ENCODE results near the gene SPOPL.

Gene SPOPL

DNA sequence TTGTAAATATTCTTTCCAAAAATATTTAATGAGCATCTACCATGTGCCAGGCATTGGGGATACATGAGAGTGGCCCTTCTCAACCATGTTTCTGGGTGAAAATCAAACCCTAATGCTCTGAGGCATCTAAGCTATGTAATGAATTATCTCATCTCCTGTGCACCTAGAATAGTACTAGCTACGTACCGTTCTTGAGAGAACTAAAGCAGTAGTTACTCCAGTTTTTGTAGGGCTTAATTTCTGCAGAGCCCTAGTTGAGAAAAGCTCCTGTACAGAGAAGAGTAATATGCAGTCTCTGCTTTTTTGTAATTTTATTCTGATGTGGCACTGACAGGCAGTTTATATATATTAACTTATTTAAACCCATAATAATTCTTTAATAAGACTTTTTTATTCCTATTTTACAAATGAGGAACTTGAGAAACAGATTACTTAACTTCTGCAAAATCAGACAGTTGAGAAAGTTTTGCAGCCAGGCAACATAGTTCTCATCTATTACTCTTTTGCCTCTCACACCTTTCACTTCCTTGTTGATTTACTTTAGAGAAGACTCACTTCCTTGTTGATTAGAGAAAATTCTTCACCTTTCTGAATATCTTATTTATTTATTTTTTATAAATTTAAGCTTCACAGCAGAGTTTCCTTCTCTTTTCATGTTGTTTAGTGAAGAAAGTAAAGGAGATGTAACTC lies 3.1 kb downstream of the SPOPL start (continued):
- TF ChIP-seq, protein P1, sequence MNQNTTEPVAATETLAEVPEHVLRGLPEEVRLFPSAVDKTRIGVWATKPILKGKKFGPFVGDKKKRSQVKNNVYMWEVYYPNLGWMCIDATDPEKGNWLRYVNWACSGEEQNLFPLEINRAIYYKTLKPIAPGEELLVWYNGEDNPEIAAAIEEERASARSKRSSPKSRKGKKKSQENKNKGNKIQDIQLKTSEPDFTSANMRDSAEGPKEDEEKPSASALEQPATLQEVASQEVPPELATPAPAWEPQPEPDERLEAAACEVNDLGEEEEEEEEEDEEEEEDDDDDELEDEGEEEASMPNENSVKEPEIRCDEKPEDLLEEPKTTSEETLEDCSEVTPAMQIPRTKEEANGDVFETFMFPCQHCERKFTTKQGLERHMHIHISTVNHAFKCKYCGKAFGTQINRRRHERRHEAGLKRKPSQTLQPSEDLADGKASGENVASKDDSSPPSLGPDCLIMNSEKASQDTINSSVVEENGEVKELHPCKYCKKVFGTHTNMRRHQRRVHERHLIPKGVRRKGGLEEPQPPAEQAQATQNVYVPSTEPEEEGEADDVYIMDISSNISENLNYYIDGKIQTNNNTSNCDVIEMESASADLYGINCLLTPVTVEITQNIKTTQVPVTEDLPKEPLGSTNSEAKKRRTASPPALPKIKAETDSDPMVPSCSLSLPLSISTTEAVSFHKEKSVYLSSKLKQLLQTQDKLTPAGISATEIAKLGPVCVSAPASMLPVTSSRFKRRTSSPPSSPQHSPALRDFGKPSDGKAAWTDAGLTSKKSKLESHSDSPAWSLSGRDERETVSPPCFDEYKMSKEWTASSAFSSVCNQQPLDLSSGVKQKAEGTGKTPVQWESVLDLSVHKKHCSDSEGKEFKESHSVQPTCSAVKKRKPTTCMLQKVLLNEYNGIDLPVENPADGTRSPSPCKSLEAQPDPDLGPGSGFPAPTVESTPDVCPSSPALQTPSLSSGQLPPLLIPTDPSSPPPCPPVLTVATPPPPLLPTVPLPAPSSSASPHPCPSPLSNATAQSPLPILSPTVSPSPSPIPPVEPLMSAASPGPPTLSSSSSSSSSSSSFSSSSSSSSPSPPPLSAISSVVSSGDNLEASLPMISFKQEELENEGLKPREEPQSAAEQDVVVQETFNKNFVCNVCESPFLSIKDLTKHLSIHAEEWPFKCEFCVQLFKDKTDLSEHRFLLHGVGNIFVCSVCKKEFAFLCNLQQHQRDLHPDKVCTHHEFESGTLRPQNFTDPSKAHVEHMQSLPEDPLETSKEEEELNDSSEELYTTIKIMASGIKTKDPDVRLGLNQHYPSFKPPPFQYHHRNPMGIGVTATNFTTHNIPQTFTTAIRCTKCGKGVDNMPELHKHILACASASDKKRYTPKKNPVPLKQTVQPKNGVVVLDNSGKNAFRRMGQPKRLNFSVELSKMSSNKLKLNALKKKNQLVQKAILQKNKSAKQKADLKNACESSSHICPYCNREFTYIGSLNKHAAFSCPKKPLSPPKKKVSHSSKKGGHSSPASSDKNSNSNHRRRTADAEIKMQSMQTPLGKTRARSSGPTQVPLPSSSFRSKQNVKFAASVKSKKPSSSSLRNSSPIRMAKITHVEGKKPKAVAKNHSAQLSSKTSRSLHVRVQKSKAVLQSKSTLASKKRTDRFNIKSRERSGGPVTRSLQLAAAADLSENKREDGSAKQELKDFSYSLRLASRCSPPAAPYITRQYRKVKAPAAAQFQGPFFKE (tag by site-specific recombination; IDR thresholded peaks at IDR 0.05; ENCODE audit: borderline replicate concordance), result no peak
- TF ChIP-seq ZNF677 (tag by site-specific recombination; IDR thresholded peaks at IDR 0.05), result no peak
- TF ChIP-seq ZNF433 (tag by site-specific recombination; IDR thresholded peaks at IDR 0.05; ENCODE audit: low read depth), result no peak
- TF ChIP-seq ZNF169 (tag by site-specific recombination; IDR thresholded peaks at IDR 0.05), result no peak
- no peak for TF ChIP-seq ZBTB7A (tag by site-specific recombination; IDR thresholded peaks at IDR 0.05; ENCODE audit: low read depth)
- no peak for TF ChIP-seq MZF1 (tag by site-specific recombination; IDR thresholded peaks at IDR 0.05; ENCODE audit: borderline replicate concordance)
- TF ChIP-seq ZNF112 (tag by site-specific recombination; IDR thresholded peaks at IDR 0.05), result no peak
- TF ChIP-seq ZNF48 (tag by site-specific recombination; IDR thresholded peaks at IDR 0.05), result no peak

DNA sequence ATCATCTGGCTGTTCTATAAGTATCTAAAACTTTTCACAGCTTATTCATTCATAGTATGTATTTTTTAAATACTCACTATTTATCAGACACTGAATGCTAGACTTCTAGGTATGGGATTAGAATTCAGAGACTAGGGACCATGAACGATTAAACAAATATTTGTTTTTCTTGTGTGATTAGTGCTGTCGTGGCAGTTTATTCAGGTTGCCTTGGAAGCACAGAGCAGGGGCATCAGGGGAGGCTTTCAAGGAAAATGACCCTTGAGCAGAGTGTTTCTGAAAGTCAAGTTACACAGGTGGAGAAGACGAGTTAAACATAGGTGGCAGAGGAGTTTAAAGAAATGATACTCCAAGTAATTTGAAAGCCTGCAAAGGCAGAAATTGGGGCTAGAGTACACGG lies 5.7 kb downstream of the SPOPL start:
- no peak overlapping the region for H3K4me3 ChIP-seq (ENCODE audit: low read depth, low read length)
- TF ChIP-seq, protein P2, sequence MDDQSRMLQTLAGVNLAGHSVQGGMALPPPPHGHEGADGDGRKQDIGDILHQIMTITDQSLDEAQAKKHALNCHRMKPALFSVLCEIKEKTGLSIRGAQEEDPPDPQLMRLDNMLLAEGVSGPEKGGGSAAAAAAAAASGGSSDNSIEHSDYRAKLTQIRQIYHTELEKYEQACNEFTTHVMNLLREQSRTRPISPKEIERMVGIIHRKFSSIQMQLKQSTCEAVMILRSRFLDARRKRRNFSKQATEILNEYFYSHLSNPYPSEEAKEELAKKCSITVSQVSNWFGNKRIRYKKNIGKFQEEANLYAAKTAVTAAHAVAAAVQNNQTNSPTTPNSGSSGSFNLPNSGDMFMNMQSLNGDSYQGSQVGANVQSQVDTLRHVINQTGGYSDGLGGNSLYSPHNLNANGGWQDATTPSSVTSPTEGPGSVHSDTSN (CRISPR knock-in tag; IDR thresholded peaks at IDR 0.05), result no peak
- TF ChIP-seq, protein P3, sequence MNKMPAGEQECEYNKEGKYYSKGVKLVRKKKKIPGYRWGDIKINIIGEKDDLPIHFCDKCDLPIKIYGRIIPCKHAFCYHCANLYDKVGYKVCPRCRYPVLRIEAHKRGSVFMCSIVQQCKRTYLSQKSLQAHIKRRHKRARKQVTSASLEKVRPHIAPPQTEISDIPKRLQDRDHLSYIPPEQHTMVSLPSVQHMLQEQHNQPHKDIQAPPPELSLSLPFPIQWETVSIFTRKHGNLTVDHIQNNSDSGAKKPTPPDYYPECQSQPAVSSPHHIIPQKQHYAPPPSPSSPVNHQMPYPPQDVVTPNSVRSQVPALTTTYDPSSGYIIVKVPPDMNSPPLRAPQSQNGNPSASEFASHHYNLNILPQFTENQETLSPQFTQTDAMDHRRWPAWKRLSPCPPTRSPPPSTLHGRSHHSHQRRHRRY (tag by site-specific recombination; IDR thresholded peaks at IDR 0.05), result no peak
- TF ChIP-seq ZNF146 (tag by site-specific recombination; IDR thresholded peaks at IDR 0.05) (no peak), KLF9 (tag by site-specific recombination; IDR thresholded peaks at IDR 0.05; ENCODE audit: low read depth) (no peak), ZNF600 (tag by site-specific recombination; IDR thresholded peaks at IDR 0.05) (no peak), ZNF10 (tag by site-specific recombination; IDR thresholded peaks at IDR 0.05) (no peak)
- TF ChIP-seq, protein P4, sequence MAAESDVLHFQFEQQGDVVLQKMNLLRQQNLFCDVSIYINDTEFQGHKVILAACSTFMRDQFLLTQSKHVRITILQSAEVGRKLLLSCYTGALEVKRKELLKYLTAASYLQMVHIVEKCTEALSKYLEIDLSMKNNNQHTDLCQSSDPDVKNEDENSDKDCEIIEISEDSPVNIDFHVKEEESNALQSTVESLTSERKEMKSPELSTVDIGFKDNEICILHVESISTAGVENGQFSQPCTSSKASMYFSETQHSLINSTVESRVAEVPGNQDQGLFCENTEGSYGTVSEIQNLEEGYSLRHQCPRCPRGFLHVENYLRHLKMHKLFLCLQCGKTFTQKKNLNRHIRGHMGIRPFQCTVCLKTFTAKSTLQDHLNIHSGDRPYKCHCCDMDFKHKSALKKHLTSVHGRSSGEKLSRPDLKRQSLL (tag by site-specific recombination; IDR thresholded peaks at IDR 0.05), result no peak
- no peaks in the 10 kb centered on the region; a peak in 1 of 3 replicates for H3K36me3 ChIP-seq (ENCODE audit: control insufficient read depth in 2 of 2, insufficient read depth in 1 of 2, low read length in 2 of 2)
- ChIA-PET POLR2A (no interaction called here), CTCF (no interaction called here)
- H3K4me1 ChIP-seq (ENCODE audit: control insufficient read depth, insufficient read depth, low read length), result peaks cover 18% of the 10 kb centered on the region
- no peaks in the 10 kb centered on the region for H3K9me3 ChIP-seq (ENCODE audit: control insufficient read depth, insufficient read depth, low read depth, low read length)
- no peak overlapping the region for H3K27ac ChIP-seq (ENCODE audit: extremely low read depth, low read depth, low read length)
